ENCODE results near the gene URI1. TPM values are rescaled to one million over a fixed set of nuclear protein-coding genes. Genes with fewer than 3 reads are reported as not detected.
A peak's percentile ranks its signal among the peaks of the same experiment; 100 is the strongest.

The URI1 gene
- polyA plus RNA-seq, 1 donor (not counting 4 experiments of a cell fraction or from before 2014, with no cell fraction given), result 98.6 TPM

DNA sequence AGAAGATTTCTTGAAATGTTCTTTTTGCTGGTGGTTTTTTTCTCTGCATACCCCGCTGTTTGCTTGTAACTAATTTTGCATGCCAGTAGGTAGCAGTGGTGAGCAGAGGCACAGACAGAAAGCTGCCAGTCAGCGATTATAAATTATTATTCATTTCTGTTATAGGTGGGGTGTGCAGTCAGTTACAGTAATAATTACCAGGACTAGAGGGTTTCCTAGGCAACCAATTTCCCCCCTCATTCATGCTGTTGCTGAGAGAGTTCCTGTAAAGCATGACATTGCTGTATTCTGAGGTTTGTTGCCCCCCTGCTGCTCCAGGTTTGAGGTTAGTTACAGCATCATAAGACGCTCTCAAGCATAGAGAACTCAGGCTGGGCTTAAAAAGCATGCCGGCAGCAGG is 104.5 kb downstream of the URI1 start:
- DNase-seq (ENCODE audit: low read depth, low spot score), result no peak
- Histone ChIP-seq H3K36me3 (ENCODE audit: control insufficient read depth in 2 of 2, extremely low read depth in 1 of 2, insufficient read depth in 2 of 2, low read length in 2 of 2) (no peaks in the 10 kb centered on the region), H3K4me1 (ENCODE audit: control insufficient read depth, extremely low read depth, insufficient read depth, low read length) (no peaks in the 10 kb centered on the region), H3K27ac (ENCODE audit: control insufficient read depth, insufficient read depth, low read length) (no peak overlapping the region), H3K79me2 (ENCODE audit: control insufficient read depth, insufficient read depth, low read length) (no peaks in the 10 kb centered on the region), H4K20me1 (ENCODE audit: control insufficient read depth, extremely low read depth, insufficient read depth, low read length) (no peaks in the 10 kb centered on the region), H3K4me2 (ENCODE audit: control insufficient read depth, extremely low read depth, insufficient read depth, low read depth, low read length) (no peak overlapping the region), H3K27me3 (ENCODE audit: control insufficient read depth, extremely low read depth, insufficient read depth, low read length) (no peaks in the 10 kb centered on the region), H3K9me1 (ENCODE audit: control insufficient read depth, extremely low read depth, insufficient read depth, low read length) (no peaks in the 10 kb centered on the region), H3K4me3 (ENCODE audit: control insufficient read depth in 2 of 3, extremely low read depth in 1 of 3, insufficient read depth in 2 of 3, low read depth in 1 of 3, low read length in 3 of 3) (no peak overlapping the region), H2AFZ (ENCODE audit: control insufficient read depth, low read length) (no peak overlapping the region), H3K9me3 (ENCODE audit: control insufficient read depth, low read depth, low read length) (no peaks in the 10 kb centered on the region), H3K9ac (ENCODE audit: control insufficient read depth, extremely low read depth, insufficient read depth, low read length) (no peak overlapping the region)
- dilution Hi-C loops (cut with MboI; ENCODE audit: extremely low pct_ligation_motif_present, low sequenced_read_pairs), result no loop called here
- TF ChIP-seq, protein P1, sequence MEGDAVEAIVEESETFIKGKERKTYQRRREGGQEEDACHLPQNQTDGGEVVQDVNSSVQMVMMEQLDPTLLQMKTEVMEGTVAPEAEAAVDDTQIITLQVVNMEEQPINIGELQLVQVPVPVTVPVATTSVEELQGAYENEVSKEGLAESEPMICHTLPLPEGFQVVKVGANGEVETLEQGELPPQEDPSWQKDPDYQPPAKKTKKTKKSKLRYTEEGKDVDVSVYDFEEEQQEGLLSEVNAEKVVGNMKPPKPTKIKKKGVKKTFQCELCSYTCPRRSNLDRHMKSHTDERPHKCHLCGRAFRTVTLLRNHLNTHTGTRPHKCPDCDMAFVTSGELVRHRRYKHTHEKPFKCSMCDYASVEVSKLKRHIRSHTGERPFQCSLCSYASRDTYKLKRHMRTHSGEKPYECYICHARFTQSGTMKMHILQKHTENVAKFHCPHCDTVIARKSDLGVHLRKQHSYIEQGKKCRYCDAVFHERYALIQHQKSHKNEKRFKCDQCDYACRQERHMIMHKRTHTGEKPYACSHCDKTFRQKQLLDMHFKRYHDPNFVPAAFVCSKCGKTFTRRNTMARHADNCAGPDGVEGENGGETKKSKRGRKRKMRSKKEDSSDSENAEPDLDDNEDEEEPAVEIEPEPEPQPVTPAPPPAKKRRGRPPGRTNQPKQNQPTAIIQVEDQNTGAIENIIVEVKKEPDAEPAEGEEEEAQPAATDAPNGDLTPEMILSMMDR (optimal IDR thresholded peaks at IDR 0.05 in 1 of 3, IDR thresholded peaks at IDR 0.05 in 1 of 3, conservative IDR thresholded peaks at IDR 0.05 in 1 of 3; ENCODE audit: extremely low read depth in 1 of 3, insufficient read depth in 2 of 3, low read length in 3 of 3), result peak; percentile 34 to 46 (median 37)
- TF ChIP-seq EZH2 (IDR thresholded peaks at IDR 0.05; ENCODE audit: low read length), result no peak
- no peak for FAIRE-seq

DNA sequence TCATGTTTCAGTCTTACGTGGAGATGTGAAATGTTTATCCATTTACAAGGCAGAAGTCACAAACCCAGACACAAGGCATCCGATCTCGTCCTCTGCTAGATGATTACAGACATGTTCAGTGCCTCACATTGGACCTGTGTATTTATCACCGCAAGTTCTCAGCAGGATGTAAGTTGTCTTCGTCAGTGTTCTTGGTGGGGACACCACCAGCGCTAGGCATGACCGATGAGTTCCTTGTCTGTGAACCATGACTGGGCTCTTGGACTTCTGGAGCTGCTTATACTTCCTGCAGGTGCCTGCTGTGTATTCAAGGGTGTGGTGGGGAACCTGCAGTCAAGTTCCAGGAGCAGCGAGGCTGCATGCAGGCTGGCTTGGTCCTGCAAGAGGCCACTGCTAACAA is 105.4 kb downstream of the URI1 start:
- Histone ChIP-seq H3K79me2 (ENCODE audit: control insufficient read depth, insufficient read depth, low read length) (no peaks in the 10 kb centered on the region), H3K9me3 (ENCODE audit: control insufficient read depth, low read depth, low read length) (no peaks in the 10 kb centered on the region), H3K4me1 (ENCODE audit: control insufficient read depth, extremely low read depth, insufficient read depth, low read length) (no peaks in the 10 kb centered on the region), H3K27ac (ENCODE audit: control insufficient read depth, insufficient read depth, low read length) (no peak overlapping the region), H3K9me1 (ENCODE audit: control insufficient read depth, extremely low read depth, insufficient read depth, low read length) (no peaks in the 10 kb centered on the region), H2AFZ (ENCODE audit: control insufficient read depth, low read length) (no peak overlapping the region), H3K4me2 (ENCODE audit: control insufficient read depth, extremely low read depth, insufficient read depth, low read depth, low read length) (no peak overlapping the region), H3K4me3 (ENCODE audit: control insufficient read depth in 2 of 3, extremely low read depth in 1 of 3, insufficient read depth in 2 of 3, low read depth in 1 of 3, low read length in 3 of 3) (no peak overlapping the region), H3K9ac (ENCODE audit: control insufficient read depth, extremely low read depth, insufficient read depth, low read length) (no peak overlapping the region), H3K27me3 (ENCODE audit: control insufficient read depth, extremely low read depth, insufficient read depth, low read length) (no peaks in the 10 kb centered on the region), H4K20me1 (ENCODE audit: control insufficient read depth, extremely low read depth, insufficient read depth, low read length) (no peaks in the 10 kb centered on the region), H3K36me3 (ENCODE audit: control insufficient read depth in 2 of 2, extremely low read depth in 1 of 2, insufficient read depth in 2 of 2, low read length in 2 of 2) (no peaks in the 10 kb centered on the region)
- dilution Hi-C loops (cut with MboI; ENCODE audit: extremely low pct_ligation_motif_present, low sequenced_read_pairs), result no loop called here
- FAIRE-seq (no peak), DNase-seq (ENCODE audit: low read depth, low spot score) (no peak)
- TF ChIP-seq, protein P1 (optimal IDR thresholded peaks at IDR 0.05 in 1 of 3, IDR thresholded peaks at IDR 0.05 in 1 of 3, conservative IDR thresholded peaks at IDR 0.05 in 1 of 3; ENCODE audit: extremely low read depth in 1 of 3, insufficient read depth in 2 of 3, low read length in 3 of 3), result no peak
- TF ChIP-seq EZH2 (IDR thresholded peaks at IDR 0.05; ENCODE audit: low read length), result no peak

Measured in keratinocyte (primary cell).